ENCODE measurements around the gene TMEM163. TPM values are rescaled to one million over a fixed set of nuclear protein-coding genes. Genes with fewer than 3 reads are reported as not detected.

Gene TMEM163
- total and polyA plus RNA-seq, 12 donors, result 0.16 to 1.7 (median 0.37) TPM

- Histone ChIP-seq H3K9me3 (no peaks in the 10 kb centered on the region), H3K27ac (no peak overlapping the region), H3K27me3 (no peaks in the 10 kb centered on the region), H3K4me3 (no peak overlapping the region), H3K4me1 (peaks cover 5 to 37% (median 14%) of the 10 kb centered on the region in 9 donors), H3K36me3 (peaks cover 0 to 50% (median 0%) of the 10 kb centered on the region in 9 donors)
- no peak for ATAC-seq
- intact Hi-C loops (cut with DNase I), result loop anchor here in 4 of 10 donors (10.0 kb wide), 3 partner anchors 171 to 531 kb away; no protein-coding TSS in a partner anchor
- TF ChIP-seq CTCF (IDR thresholded peaks at IDR 0.05), result no peak
- 92% methylated on average over 2 of the region's 2 CpGs for WGBS, 2 donors
- DNase-seq, result no peak
Measured at GRCh38 chr2:134416018-134416417, 302.8 kb downstream of the TMEM163 start.

- no peaks in the 10 kb centered on the region for H3K9me3 ChIP-seq
- WGBS, 2 donors, result 82 to 86% methylated on average over 2 of the region's 2 CpGs
- no peak overlapping the region for H3K4me3 ChIP-seq
- TF ChIP-seq CTCF (IDR thresholded peaks at IDR 0.05), result no peak
- ATAC-seq (no peak), DNase-seq (no peak)
- H3K36me3 ChIP-seq, result peaks cover 0 to 43% (median 0%) of the 10 kb centered on the region in 9 donors
- no peaks in the 10 kb centered on the region for H3K27me3 ChIP-seq
- no peak overlapping the region for H3K27ac ChIP-seq
- H3K4me1 ChIP-seq, result peaks cover 10 to 45% (median 33%) of the 10 kb centered on the region in 9 donors
- intact Hi-C loops (cut with DNase I), result loop anchor here in 9 of 10 donors (2.0 to 10.0 kb wide), 11 partner anchors 37 to 529 kb away; no protein-coding TSS in a partner anchor
Measured at GRCh38 chr2:134413912-134414311, 304.9 kb downstream of the TMEM163 start.

GRCh38 chr2:134413430-134413829 is 305.4 kb downstream of the TMEM163 start:
- no peak for TF ChIP-seq CTCF (IDR thresholded peaks at IDR 0.05)
- DNase-seq, result no peak
- H3K27ac ChIP-seq, result no peak overlapping the region
- H3K27me3 ChIP-seq, result no peaks in the 10 kb centered on the region
- H3K36me3 ChIP-seq, result peaks cover 0 to 38% (median 0%) of the 10 kb centered on the region in 9 donors
- no peaks in the 10 kb centered on the region for H3K9me3 ChIP-seq
- 84 to 92% methylated on average over 1 of the region's 1 CpG for WGBS, 2 donors
- ATAC-seq, result no peak
- no peak overlapping the region for H3K4me3 ChIP-seq
- intact Hi-C loops (cut with DNase I), result loop anchor here in 9 of 10 donors (2.0 to 10.0 kb wide), 11 partner anchors 36 to 529 kb away; no protein-coding TSS in a partner anchor
- H3K4me1 ChIP-seq, result peaks cover 12 to 50% (median 38%) of the 10 kb centered on the region in 9 donors

GRCh38 chr2:134412639-134412999 is 306.2 kb downstream of the TMEM163 start:
- ATAC-seq (no peak), DNase-seq (no peak)
- no peaks in the 10 kb centered on the region for H3K9me3 ChIP-seq
- H3K27me3 ChIP-seq, result no peaks in the 10 kb centered on the region
- peaks cover 0 to 30% (median 0%) of the 10 kb centered on the region in 9 donors for H3K36me3 ChIP-seq
- no peak overlapping the region for H3K27ac ChIP-seq
- TF ChIP-seq CTCF (IDR thresholded peaks at IDR 0.05), result no peak
- no peak overlapping the region for H3K4me3 ChIP-seq
- H3K4me1 ChIP-seq, result peaks cover 12 to 50% (median 44%) of the 10 kb centered on the region in 9 donors
- WGBS, 2 donors, result 87 to 90% methylated on average over 8 of the region's 8 CpGs
- intact Hi-C loops (cut with DNase I), result loop anchor here (1.0 to 10.0 kb wide), 12 partner anchors 35 to 528 kb away; no protein-coding TSS in a partner anchor

Measured in heart right ventricle (tissue), 16 donors.